AG04450 (cell line): ENCODE measurements around the gene PHF20. TPM values are rescaled to one million over a fixed set of nuclear protein-coding genes. Genes with fewer than 3 reads are reported as not detected.
"Not testable (repeated sequence)": the region's sequence is repeated elsewhere in the genome, so short reads cannot be mapped to it uniquely, and the experiment has no call there.

Source experiments
- CTCF ChIA-PET: fragments of 300-600, 350-600 bp; formaldehyde crosslinking; extraction: SDS; loops from one replicate; lab custom pipeline; 2022; ENCODE audit warnings: antibody characterized with exemption, inconsistent platforms; lab: Charles Lee
- POLR2A ChIA-PET: fragments of 350-600 bp; formaldehyde crosslinking; extraction: SDS; loops from one replicate; lab custom pipeline; 2021; ENCODE audit warnings: antibody characterized with exemption, inconsistent platforms; lab: Yijun Ruan, JAX
- DNase-seq: peaks from one replicate; pipeline ENCODE4 v3.0.0-alpha.2; 2011; ENCODE audit warnings: low read depth, low spot score
- H3K27ac ChIP-seq: one replicate; pipeline ENCODE4 v1.5.1; 2012; ENCODE audit warnings: low read depth, low read length, control low read depth
- H3K27me3 ChIP-seq: one replicate; pipeline ENCODE4 v1.6.0; 2012; ENCODE audit warnings: low read length; ENCODE audit not compliant: control insufficient read depth, insufficient read depth
- H3K4me3 ChIP-seq: 2 replicates; pipeline ENCODE4 v1.5.1; 2011; ENCODE audit warnings: mild to moderate bottlenecking, low read depth, low read length, control low read depth
- H3K9me3 ChIP-seq: 2 replicates; pipeline ENCODE4 v1.5.1; 2012; ENCODE audit warnings: low read length; ENCODE audit not compliant: control insufficient read depth, insufficient read depth
- polyA plus RNA-seq: library from polyadenylated mRNA; depleted of rRNA; stranded (reverse); fragments of >200 nt; gene quantifications from 2 replicates; pipeline ENCODE4 v1.2.3, GENCODE V29; 2011
- TF ChIP-seq, protein P1 (sequence below): IDR thresholded peaks from 2 replicates; pipeline ENCODE4 v1.5.1; 2011; ENCODE audit warnings: low read depth, low read length, control low read depth, inconsistent platforms

PHF20 gene
- polyA plus RNA-seq, 1 experiment, result 30.6 TPM

GRCh38 chr20:35845561-35845960 lies 73.7 kb downstream of the PHF20 start:
- no peak overlapping the region for H3K27ac ChIP-seq
- CTCF ChIA-PET, result interaction anchor here (0.7 kb wide), 1 partner anchor 20 kb away, joined by 3 read pairs; no protein-coding TSS in a partner anchor
- TF ChIP-seq, protein P1, sequence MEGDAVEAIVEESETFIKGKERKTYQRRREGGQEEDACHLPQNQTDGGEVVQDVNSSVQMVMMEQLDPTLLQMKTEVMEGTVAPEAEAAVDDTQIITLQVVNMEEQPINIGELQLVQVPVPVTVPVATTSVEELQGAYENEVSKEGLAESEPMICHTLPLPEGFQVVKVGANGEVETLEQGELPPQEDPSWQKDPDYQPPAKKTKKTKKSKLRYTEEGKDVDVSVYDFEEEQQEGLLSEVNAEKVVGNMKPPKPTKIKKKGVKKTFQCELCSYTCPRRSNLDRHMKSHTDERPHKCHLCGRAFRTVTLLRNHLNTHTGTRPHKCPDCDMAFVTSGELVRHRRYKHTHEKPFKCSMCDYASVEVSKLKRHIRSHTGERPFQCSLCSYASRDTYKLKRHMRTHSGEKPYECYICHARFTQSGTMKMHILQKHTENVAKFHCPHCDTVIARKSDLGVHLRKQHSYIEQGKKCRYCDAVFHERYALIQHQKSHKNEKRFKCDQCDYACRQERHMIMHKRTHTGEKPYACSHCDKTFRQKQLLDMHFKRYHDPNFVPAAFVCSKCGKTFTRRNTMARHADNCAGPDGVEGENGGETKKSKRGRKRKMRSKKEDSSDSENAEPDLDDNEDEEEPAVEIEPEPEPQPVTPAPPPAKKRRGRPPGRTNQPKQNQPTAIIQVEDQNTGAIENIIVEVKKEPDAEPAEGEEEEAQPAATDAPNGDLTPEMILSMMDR, result no peak
- no peak overlapping the region for H3K4me3 ChIP-seq
- peaks cover 25% of the 10 kb centered on the region for H3K9me3 ChIP-seq
- no peaks in the 10 kb centered on the region for H3K27me3 ChIP-seq
- POLR2A ChIA-PET, result interaction anchor here (0.6 kb wide), 1 partner anchor 12 kb away, joined by 12 read pairs; no protein-coding TSS in a partner anchor
- DNase-seq, result no peak

DNA sequence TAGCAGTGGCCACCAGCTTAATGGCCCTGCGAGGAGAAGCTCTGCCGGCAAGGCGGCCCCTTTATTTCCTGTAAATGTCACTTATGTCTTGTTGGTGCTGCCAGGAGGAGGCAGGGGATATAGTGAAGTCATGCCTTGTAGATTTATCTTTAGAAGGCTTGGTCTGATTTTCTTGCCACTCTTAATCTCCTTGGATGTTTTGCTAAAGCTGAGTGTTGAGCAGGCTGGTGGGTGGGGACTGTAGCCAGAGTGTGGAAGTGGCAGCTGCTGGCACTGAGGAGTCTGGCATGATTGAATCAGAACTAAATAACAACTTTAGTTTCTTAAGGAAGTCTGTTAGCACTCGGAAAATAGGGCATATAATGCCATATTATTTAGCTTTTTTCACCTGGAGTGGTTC lies 77.9 kb downstream of the PHF20 start:
- no peak for DNase-seq
- ChIA-PET POLR2A (interaction anchor here (1.1 to 2.1 kb wide), 2 partner anchors 35 to 108 kb away, joined by 3 to 9 read pairs; partner anchors contain the start of gene RBM39), CTCF (interaction anchor here (0.6 kb wide), 1 partner anchor 175 kb away, joined by 3 read pairs; no protein-coding TSS in a partner anchor)
- Histone ChIP-seq H3K27ac (no peak overlapping the region), H3K27me3 (no peaks in the 10 kb centered on the region), H3K9me3 (no peaks in the 10 kb centered on the region), H3K4me3 (no peak overlapping the region)
- TF ChIP-seq, protein P1, result no peak

DNA sequence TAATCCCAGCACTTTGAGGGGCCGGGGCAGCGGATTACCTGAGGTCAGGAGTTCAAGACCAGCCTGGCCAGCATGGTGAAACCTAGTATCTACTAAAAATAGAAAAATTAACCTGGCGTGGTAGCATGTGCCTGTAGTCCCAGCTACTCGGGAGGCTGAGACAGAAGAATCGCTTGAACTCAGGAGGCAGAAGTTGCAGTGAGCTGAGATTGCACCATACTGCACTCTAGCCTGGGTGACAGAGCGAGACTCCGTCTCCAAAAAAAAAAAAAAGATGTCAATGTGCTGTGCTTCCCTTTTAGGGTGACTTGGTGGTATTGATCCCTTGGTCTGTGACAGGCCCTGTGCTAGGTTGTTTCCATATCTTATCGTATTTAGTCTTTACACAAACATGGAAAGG lies 79.8 kb downstream of the PHF20 start:
- ChIA-PET POLR2A (interaction anchor here (1.1 kb wide), 1 partner anchor 34 kb away, joined by 3 read pairs; no protein-coding TSS in a partner anchor), CTCF (interaction anchor here (0.6 kb wide), 1 partner anchor 9 kb away, joined by 4 read pairs; no protein-coding TSS in a partner anchor)
- not testable (repeated sequence) for H3K4me3 ChIP-seq, DNase-seq, H3K27ac ChIP-seq, H3K9me3 ChIP-seq, H3K27me3 ChIP-seq

GRCh38 chr20:35854713-35855348 lies 83.0 kb downstream of the PHF20 start:
- CTCF ChIA-PET, result interaction anchor here (1.3 to 2.5 kb wide), 2 partner anchors 28 to 100 kb away, joined by 4 to 5 read pairs; partner anchors contain the start of gene SCAND1
- H3K27ac ChIP-seq, result no peak overlapping the region
- TF ChIP-seq, protein P1, result no peak
- H3K4me3 ChIP-seq, result no peak overlapping the region
- POLR2A ChIA-PET, result no interaction called here
- DNase-seq, result no peak
- H3K27me3 ChIP-seq, result no peaks in the 10 kb centered on the region
- H3K9me3 ChIP-seq, result no peaks in the 10 kb centered on the region

DNA sequence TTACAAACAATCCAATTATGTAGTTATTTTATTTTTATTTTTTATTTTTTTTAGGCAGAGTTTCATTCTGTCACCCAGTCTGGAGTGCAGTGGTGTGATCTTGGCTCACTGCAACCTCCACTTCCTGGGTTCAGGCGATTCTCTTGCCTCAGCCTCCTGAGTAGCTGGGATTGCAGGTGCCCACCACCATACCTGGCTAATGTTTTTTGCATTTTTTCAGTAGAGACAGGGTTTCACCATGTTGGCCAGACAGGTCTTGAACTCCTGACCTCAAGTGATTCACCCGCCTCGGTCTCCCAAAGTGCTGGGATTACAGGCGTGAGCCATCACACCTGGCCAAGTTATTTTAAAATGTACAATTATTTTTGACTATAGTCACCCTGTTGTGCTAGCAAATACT lies 83.8 kb downstream of the PHF20 start:
- POLR2A ChIA-PET, H3K27me3 ChIP-seq, H3K9me3 ChIP-seq, DNase-seq, H3K4me3 ChIP-seq, H3K27ac ChIP-seq: not testable (repeated sequence)
- CTCF ChIA-PET, result interaction anchor here (2.5 kb wide), 1 partner anchor 27 kb away, joined by 5 read pairs; no protein-coding TSS in a partner anchor

- H3K4me3 ChIP-seq, result no peak overlapping the region
- no peaks in the 10 kb centered on the region for H3K27me3 ChIP-seq
- POLR2A ChIA-PET, result interaction anchor here (0.6 to 0.7 kb wide), 2 partner anchors 11 to 18 kb away, joined by 3 to 12 read pairs; no protein-coding TSS in a partner anchor
- CTCF ChIA-PET, result interaction anchor here (2.5 kb wide), 1 partner anchor 26 kb away, joined by 5 read pairs; no protein-coding TSS in a partner anchor
- no peak for DNase-seq
- no peak overlapping the region for H3K27ac ChIP-seq
- no peaks in the 10 kb centered on the region for H3K9me3 ChIP-seq
- TF ChIP-seq, protein P1, result no peak
Observed at GRCh38 chr20:35856866-35857265, 85.1 kb downstream of the PHF20 start.
